K562 (cell line): Measurements from ENCODE around the gene SAFB. TPM values are rescaled to one million over a fixed set of nuclear protein-coding genes. Genes with fewer than 3 reads are reported as not detected.
A peak's percentile ranks its signal among the peaks of the same experiment; 100 is the strongest.

Source experiments
- CHD7 ChIP-seq: fragments of 200-600 bp; sonication (generic); IDR thresholded peaks from one replicate; pipeline ENCODE4 v1.6.1; 2012; ENCODE audit warnings: mild to moderate bottlenecking, low read depth, low read length, inconsistent platforms
- FOXJ2 ChIP-seq: fragments of 200-800 bp; sonication (Bioruptor generic); IDR thresholded peaks from 2 replicates; pipeline ENCODE4 v1.6.1; 2016; ENCODE audit warnings: missing genetic modification characterization, missing compliant biosample characterization
- HDGF ChIP-seq: fragments of 450-650 bp; IDR thresholded peaks from 2 replicates; pipeline ENCODE4 v1.6.1; 2016
- MCM2 ChIP-seq: fragments of 450-650 bp; IDR thresholded peaks from 2 replicates; pipeline ENCODE4 v1.6.1; 2017; ENCODE audit warnings: low read depth, mild to moderate bottlenecking
- NCOA4 ChIP-seq: fragments of 450-650 bp; IDR thresholded peaks from 2 replicates; pipeline ENCODE4 v1.6.1; 2018; ENCODE audit warnings: mild to moderate bottlenecking; ENCODE audit not compliant: partially characterized antibody
- PHF8 ChIP-seq: fragments of 200-600 bp; sonication (generic); IDR thresholded peaks from 2 replicates; pipeline ENCODE4 v1.6.1; 2012; ENCODE audit warnings: mixed run types, mild to moderate bottlenecking, inconsistent platforms, low read length, moderate library complexity, borderline replicate concordance
- TOE1 ChIP-seq, 2 experiments: fragments of 450-650 bp in 1 of 2; sonication (generic) in 1 of 2; formaldehyde crosslinking in 1 of 2; IDR thresholded peaks; 2 replicates each; pipeline versions ENCODE4 v1.7.1 to v1.8.0; 2016 to 2022; ENCODE audit warnings: borderline replicate concordance in 2 of 2, mild to moderate bottlenecking in 2 of 2, antibody characterized with exemption in 1 of 2, inconsistent platforms in 1 of 2, low read depth in 1 of 2, missing genetic modification reagents in 1 of 2, moderate library complexity in 1 of 2
- ZNF232 ChIP-seq: sonication (generic); formaldehyde crosslinking; IDR thresholded peaks from 2 replicates; pipeline ENCODE4 v1.8.0; 2022; ENCODE audit warnings: mild to moderate bottlenecking, missing genetic modification reagents
- ZNF316 ChIP-seq: fragments of 450-650 bp; IDR thresholded peaks from 2 replicates; pipeline ENCODE4 v1.6.1; 2016
- ZNF449 ChIP-seq: fragments of 250-450 bp; sonication (Bioruptor Pico); IDR thresholded peaks from 2 replicates; pipeline ENCODE4 v1.8.0; 2022; ENCODE audit warnings: moderate library complexity, mild to moderate bottlenecking, inconsistent platforms
- ZNF592 ChIP-seq: fragments of 450-650 bp; IDR thresholded peaks from 2 replicates; pipeline ENCODE4 v1.6.1; 2017; ENCODE audit warnings: antibody characterized with exemption, mild to moderate bottlenecking
- polyA plus RNA-seq, 8 experiments: library from polyadenylated mRNA; depleted of rRNA in 4 of 8; stranded (reverse) in 5 of 8; unstranded in 3 of 8; fragments of >200 nt; fragmentation: Nextera tagmentation in 2 of 8; fragmentation: Illumina TruSeq in 1 of 8; extraction: Ambion mirVana in 2 of 8; extraction: Trizol in 1 of 8; gene quantifications; 2 replicates each; pipeline versions ENCODE4 v1.2.1 to v1.2.3, GENCODE V29; 2011 to 2014; ENCODE audit warnings: inconsistent platforms in 1 of 8, missing spikeins in 1 of 8
- total RNA-seq, 7 experiments: library from RNA; depleted of rRNA in 6 of 7; stranded (reverse); fragments of >200 nt in 6 of 7; fragmentation: Illumina TruSeq in 2 of 7; extraction: Trizol in 2 of 7; gene quantifications; 2 replicates each; pipeline versions ENCODE4 v1.2.1 to v1.2.3, GENCODE V29; 2011 to 2021; ENCODE audit warnings: low replicate concordance in 1 of 7

SAFB gene
- total and polyA plus RNA-seq, 9 of the 15 experiments (the other 6 are each of a cell fraction or from before 2014, with no cell fraction given) = 1.1 to 151 (median 83.1) TPM

- TF ChIP-seq CHD7 = no peak
- TF ChIP-seq ZNF316 = no peak
- TF ChIP-seq ZNF232 (CRISPR knock-in tag) = no peak
- TF ChIP-seq TOE1 (IDR thresholded peaks at IDR 0.05; ENCODE audit: borderline replicate concordance) = peak; percentile 91
- TF ChIP-seq TOE1 (CRISPR knock-in tag; IDR thresholded peaks at IDR 0.05; ENCODE audit: borderline replicate concordance, low read depth) = no peak
- no peak for TF ChIP-seq NCOA4
- peak; percentile 82 for TF ChIP-seq FOXJ2 (tag)
- TF ChIP-seq PHF8 = no peak
- peak; percentile 99 for TF ChIP-seq ZNF592
- no peak for TF ChIP-seq HDGF
- TF ChIP-seq ZNF449 (CRISPR knock-in tag) = peak; percentile 97
- TF ChIP-seq MCM2 = no peak
Observed at GRCh38 chr19:5627395-5627904, 4.6 kb downstream of the SAFB start (continued).
